Peyer's patch (tissue), 4 donors: ENCODE data around the gene ELP4.

ENCODE experiments used
- CTCF ChIP-seq, 6 experiments: fragments of 450-650 bp in 4 of 6; fragments of 200-600 bp in 2 of 6; sonication (generic) in 1 of 6; IDR thresholded peaks; one replicate each; pipeline ENCODE4 v1.5.1; 2017 to 2019; ENCODE audit warnings: antibody characterized with exemption in 6 of 6, mild to moderate bottlenecking in 3 of 6, moderate library complexity in 1 of 6
- POLR2A ChIP-seq, 2 donors: fragments of 450-650 bp; IDR thresholded peaks; one replicate each; pipeline ENCODE4 v1.5.1; 2017; ENCODE audit warnings: antibody characterized with exemption in 2 of 2, mild to moderate bottlenecking in 2 of 2, moderate library complexity in 2 of 2

GRCh38 chr11:31767066-31767465 lies 257.5 kb downstream of the ELP4 start:
- TF ChIP-seq CTCF (IDR thresholded peaks at IDR 0.05) (no peak), POLR2A (IDR thresholded peaks at IDR 0.05) (no peak)
